ENCODE results near the gene CCDC190.

DNA sequence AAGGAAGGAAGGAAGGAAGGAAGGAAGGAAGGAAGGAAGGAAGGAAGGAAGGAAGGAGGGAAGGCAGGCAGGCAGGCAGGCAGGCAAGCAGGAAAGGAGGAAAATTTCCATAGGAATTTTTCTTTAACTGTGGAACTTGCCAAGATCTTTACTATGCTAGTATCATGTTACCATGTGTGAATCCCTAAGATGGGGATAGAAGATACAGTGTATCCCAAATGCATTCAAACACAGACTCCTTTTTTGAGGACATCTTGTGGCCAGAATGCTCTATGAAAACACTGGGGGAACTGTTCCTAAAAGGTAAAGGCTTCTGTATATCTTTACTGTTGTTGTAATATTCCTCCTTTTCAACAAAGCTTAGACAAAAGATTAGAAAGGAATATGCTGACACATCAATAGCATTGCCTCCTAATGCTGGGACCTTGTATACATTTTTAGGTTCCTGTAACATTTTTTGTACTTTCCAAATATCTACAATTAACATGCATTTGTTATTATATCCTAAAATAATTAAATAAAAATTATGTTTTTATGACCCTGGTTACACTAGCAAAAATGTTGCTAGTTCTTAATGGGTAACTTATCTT lies 20.6 kb downstream of the CCDC190 start:
- no peak for TF ChIP-seq POLR2A (IDR thresholded peaks at IDR 0.05)
- TF ChIP-seq, protein P1, sequence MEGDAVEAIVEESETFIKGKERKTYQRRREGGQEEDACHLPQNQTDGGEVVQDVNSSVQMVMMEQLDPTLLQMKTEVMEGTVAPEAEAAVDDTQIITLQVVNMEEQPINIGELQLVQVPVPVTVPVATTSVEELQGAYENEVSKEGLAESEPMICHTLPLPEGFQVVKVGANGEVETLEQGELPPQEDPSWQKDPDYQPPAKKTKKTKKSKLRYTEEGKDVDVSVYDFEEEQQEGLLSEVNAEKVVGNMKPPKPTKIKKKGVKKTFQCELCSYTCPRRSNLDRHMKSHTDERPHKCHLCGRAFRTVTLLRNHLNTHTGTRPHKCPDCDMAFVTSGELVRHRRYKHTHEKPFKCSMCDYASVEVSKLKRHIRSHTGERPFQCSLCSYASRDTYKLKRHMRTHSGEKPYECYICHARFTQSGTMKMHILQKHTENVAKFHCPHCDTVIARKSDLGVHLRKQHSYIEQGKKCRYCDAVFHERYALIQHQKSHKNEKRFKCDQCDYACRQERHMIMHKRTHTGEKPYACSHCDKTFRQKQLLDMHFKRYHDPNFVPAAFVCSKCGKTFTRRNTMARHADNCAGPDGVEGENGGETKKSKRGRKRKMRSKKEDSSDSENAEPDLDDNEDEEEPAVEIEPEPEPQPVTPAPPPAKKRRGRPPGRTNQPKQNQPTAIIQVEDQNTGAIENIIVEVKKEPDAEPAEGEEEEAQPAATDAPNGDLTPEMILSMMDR (IDR thresholded peaks at IDR 0.05) = no peak
